Right lobe of liver (tissue), 4 donors: ENCODE measurements around the gene ELP5.

Experiments used
- CTCF ChIP-seq, 4 donors: fragments of 200-600 bp in 3 of 4; fragments of 450-650 bp in 1 of 4; IDR thresholded peaks; one replicate each; pipeline versions ENCODE4 v1.5.1 to v1.8.0; 2016 to 2022; ENCODE audit warnings: antibody characterized with exemption in 4 of 4, mild to moderate bottlenecking in 2 of 4
- POLR2A ChIP-seq: fragments of 450-650 bp; IDR thresholded peaks from one replicate; pipeline ENCODE4 v1.6.1; 2017; ENCODE audit warnings: antibody characterized with exemption, mild to moderate bottlenecking
- donor health status: DM: no; HTN: no; CAD: no.
- donor health status: DM: no; HTN: no; CAD: no.
- donor health status: DM: no; HTN: yes; CAD: no.

DNA sequence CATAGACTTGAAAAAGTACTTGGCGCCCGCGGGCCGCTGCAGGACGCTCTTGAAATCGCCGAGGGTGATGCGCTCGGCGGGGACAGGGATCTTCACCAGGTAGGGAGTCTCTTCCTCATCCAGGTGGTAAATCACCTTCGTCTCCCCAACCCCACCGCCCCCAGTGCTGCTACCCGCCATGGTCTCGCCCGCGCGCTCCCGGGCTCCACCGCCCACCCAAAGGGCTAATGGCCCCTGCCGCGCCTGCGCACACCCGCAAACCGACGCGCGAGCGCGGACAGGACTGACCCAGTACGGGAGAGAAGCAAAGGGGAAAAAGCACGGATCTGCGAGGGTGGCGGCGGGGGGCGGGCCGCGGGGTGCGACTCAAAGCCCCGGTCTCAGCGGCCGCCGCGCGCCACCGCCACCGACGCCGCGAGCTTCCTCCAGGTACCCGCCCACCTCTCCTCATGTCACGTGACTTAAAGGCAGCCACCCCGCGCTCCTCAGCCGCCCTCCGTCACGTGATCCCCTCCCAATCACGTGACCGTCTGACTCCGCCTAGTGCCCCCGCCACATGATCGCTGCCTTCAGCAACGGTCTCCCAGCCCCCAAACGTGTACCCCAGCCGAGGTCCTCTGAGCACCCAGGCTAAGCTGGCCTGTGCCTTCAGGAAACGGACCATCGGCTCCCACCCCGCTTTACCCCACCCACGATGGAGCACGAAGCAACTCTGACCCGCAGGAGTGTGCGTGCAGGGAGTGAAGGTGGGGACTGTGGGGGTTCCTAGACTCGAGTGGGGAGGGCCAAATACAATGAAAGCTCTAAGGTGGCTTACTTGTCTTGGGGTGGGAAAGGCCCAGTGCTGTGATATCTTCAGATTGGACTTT lies 17.7 kb upstream of the ELP5 start, which contains the start of gene DVL2:
- no peak for TF ChIP-seq CTCF (IDR thresholded peaks at IDR 0.05)
- TF ChIP-seq POLR2A = peak; percentile 55
